Measurements from ENCODE around the gene RNF222.
A peak's percentile ranks its signal among the peaks of the same experiment; 100 is the strongest.
"Not testable (repeated sequence)": the region's sequence is repeated elsewhere in the genome, so short reads cannot be mapped to it uniquely, and the experiment has no call there.

The RNF222 gene

GRCh38 chr17:8382880-8383142, 14.8 kb downstream of the RNF222 start:
- DNase-seq (ENCODE audit: low spot score in 2 of 2), result no peak
- in situ Hi-C loops (cut with MboI; ENCODE audit: low sequenced_read_pairs), result loop anchor here (10.0 kb wide), 1 partner anchor 362 kb away; the partner anchor contains the start of gene CCDC42
- no peaks in the 10 kb centered on the region for H3K9me3 ChIP-seq
- H3K4me1 ChIP-seq, result peaks cover 22% of the 10 kb centered on the region
- H3K27me3 ChIP-seq (ENCODE audit: low read depth), result no peaks in the 10 kb centered on the region
- peaks cover 49% of the 10 kb centered on the region for H3K36me3 ChIP-seq (replicated peaks)
- H3K4me3 ChIP-seq, result peak overlapping the region; percentile 85

GRCh38 chr17:8382052-8382879, 15.4 kb downstream of the RNF222 start:
- Histone ChIP-seq H3K36me3 (replicated peaks) (peaks cover 54% of the 10 kb centered on the region), H3K9me3 (no peaks in the 10 kb centered on the region), H3K27me3 (ENCODE audit: low read depth) (no peaks in the 10 kb centered on the region), H3K4me1 (peaks cover 22% of the 10 kb centered on the region), H3K4me3 (peak overlapping the region; percentile 85)
- no peak for DNase-seq (ENCODE audit: low spot score in 2 of 2)
- in situ Hi-C loops (cut with MboI; ENCODE audit: low sequenced_read_pairs), result loop anchor here (10.0 kb wide), 1 partner anchor 363 kb away; the partner anchor contains the start of gene CCDC42

DNA sequence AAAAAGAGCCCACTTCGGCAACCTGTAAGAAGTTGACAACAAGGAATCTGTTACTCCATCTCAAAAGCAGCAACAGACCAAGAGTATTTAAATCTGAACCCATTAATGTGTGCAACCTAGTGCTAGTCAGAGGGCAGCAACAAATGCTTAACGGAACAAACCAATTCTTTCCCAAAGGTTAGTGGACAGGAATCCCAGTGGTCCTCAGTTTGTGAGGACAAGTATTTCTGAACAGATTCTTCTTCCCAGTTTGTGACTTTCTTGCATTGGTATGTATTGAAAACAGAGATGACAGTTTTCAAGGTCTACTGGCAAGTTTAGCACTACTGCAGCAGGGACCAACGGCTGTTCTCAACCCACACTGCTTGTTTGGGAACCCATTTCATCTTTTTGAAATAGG, 17.6 kb downstream of the RNF222 start:
- Histone ChIP-seq H3K36me3 (replicated peaks) (peaks cover 61% of the 10 kb centered on the region), H3K4me1 (peaks cover 27% of the 10 kb centered on the region), H3K9me3 (no peaks in the 10 kb centered on the region), H3K4me3 (peak overlapping the region; percentile 85; the same call in 1 of the 2 replicates), H3K27me3 (ENCODE audit: low read depth) (no peaks in the 10 kb centered on the region)
- in situ Hi-C loops (cut with MboI; ENCODE audit: low sequenced_read_pairs), result loop anchor here (10.0 kb wide), 1 partner anchor 365 kb away; the partner anchor contains the start of gene CCDC42
- DNase-seq (ENCODE audit: low spot score in 2 of 2), result no peak

GRCh38 chr17:8378117-8378516, 19.5 kb downstream of the RNF222 start:
- in situ Hi-C loops (cut with MboI; ENCODE audit: low sequenced_read_pairs); H3K4me3 ChIP-seq; H3K9me3 ChIP-seq; H3K27me3 ChIP-seq (ENCODE audit: low read depth); DNase-seq (ENCODE audit: low spot score in 2 of 2): not testable (repeated sequence)
- peaks cover 22% of the 10 kb centered on the region for H3K4me1 ChIP-seq
- peaks cover 63% of the 10 kb centered on the region for H3K36me3 ChIP-seq (replicated peaks)

DNA sequence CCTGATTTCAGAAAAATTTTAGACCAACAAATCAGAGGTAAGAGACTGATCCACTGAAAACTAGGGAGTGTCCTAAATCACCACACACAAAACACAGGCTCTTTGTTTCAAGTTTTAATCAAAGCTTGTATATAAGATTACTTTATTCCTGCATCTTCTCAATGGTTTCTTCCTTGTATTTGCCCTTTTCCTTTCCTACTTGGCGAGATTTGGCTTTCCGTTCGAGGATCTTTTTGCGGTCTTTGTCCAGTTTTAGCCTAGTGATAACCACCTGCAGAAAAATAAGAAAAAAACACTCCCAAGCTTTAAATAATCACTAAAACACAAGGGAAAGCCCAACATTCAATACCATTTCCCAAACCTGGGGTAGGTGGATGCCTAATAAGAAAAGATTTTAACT, 20.2 kb downstream of the RNF222 start:
- Histone ChIP-seq H3K4me1 (peaks cover 22% of the 10 kb centered on the region), H3K9me3 (no peaks in the 10 kb centered on the region), H3K27me3 (ENCODE audit: low read depth) (no peaks in the 10 kb centered on the region), H3K4me3 (no peak overlapping the region), H3K36me3 (replicated peaks) (peaks cover 60% of the 10 kb centered on the region)
- in situ Hi-C loops (cut with MboI; ENCODE audit: low sequenced_read_pairs), result no loop called here
- no peak for DNase-seq (ENCODE audit: low spot score in 2 of 2)

GRCh38 chr17:8376271-8377067, 21.2 kb downstream of the RNF222 start, which contains the start of gene KRABD2:
KRABD2 (minus strand) TSS chr17:8376704.
- no peaks in the 10 kb centered on the region for H3K9me3 ChIP-seq
- peak within 1 kb of the TSS; percentile 48 for H3K4me3 ChIP-seq
- in situ Hi-C loops (cut with MboI; ENCODE audit: low sequenced_read_pairs), result no loop called here
- H3K27me3 ChIP-seq (ENCODE audit: low read depth), result no peaks in the 10 kb centered on the region
- peak; percentile 89 to 98 for DNase-seq (ENCODE audit: low spot score in 2 of 2)
- peaks cover 51% of the 10 kb centered on the region for H3K36me3 ChIP-seq (replicated peaks)
- H3K4me1 ChIP-seq, result peaks cover 17% of the 10 kb centered on the region

- peak overlapping the region; percentile 48 for H3K4me3 ChIP-seq
- H3K36me3 ChIP-seq (replicated peaks), result peaks cover 44% of the 10 kb centered on the region
- DNase-seq (ENCODE audit: low spot score in 2 of 2), result peak in 1 of 2 experiments; percentile 39
- in situ Hi-C loops (cut with MboI; ENCODE audit: low sequenced_read_pairs), result no loop called here
- no peaks in the 10 kb centered on the region for H3K27me3 ChIP-seq (ENCODE audit: low read depth)
- H3K9me3 ChIP-seq, result no peaks in the 10 kb centered on the region
- peaks cover 10% of the 10 kb centered on the region for H3K4me1 ChIP-seq
Observed at GRCh38 chr17:8375738-8376259, 21.8 kb downstream of the RNF222 start.

GRCh38 chr17:8373856-8374255, 23.8 kb downstream of the RNF222 start:
- DNase-seq (ENCODE audit: low spot score in 2 of 2); H3K9me3 ChIP-seq; in situ Hi-C loops (cut with MboI; ENCODE audit: low sequenced_read_pairs); H3K4me1 ChIP-seq; H3K4me3 ChIP-seq; H3K27me3 ChIP-seq (ENCODE audit: low read depth): not testable (repeated sequence)
- peaks cover 41% of the 10 kb centered on the region for H3K36me3 ChIP-seq (replicated peaks)

GRCh38 chr17:8372422-8372821, 25.2 kb downstream of the RNF222 start:
- Histone ChIP-seq H3K27me3 (ENCODE audit: low read depth) (no peaks in the 10 kb centered on the region), H3K36me3 (replicated peaks) (peaks cover 29% of the 10 kb centered on the region), H3K4me3 (no peak overlapping the region), H3K4me1 (peaks cover 5% of the 10 kb centered on the region; the same call in 1 of the 2 replicates), H3K9me3 (no peaks in the 10 kb centered on the region)
- DNase-seq (ENCODE audit: low spot score in 2 of 2), result no peak
- in situ Hi-C loops (cut with MboI; ENCODE audit: low sequenced_read_pairs), result no loop called here

GRCh38 chr17:8371786-8372185, 25.8 kb downstream of the RNF222 start:
- no peak for DNase-seq (ENCODE audit: low spot score in 2 of 2)
- H3K9me3 ChIP-seq, result no peaks in the 10 kb centered on the region
- no peaks in the 10 kb centered on the region for H3K27me3 ChIP-seq (ENCODE audit: low read depth)
- peaks cover 23% of the 10 kb centered on the region for H3K36me3 ChIP-seq (replicated peaks)
- H3K4me1 ChIP-seq, result peaks cover 1% of the 10 kb centered on the region; the same call in 1 of the 2 replicates
- in situ Hi-C loops (cut with MboI; ENCODE audit: low sequenced_read_pairs), result no loop called here
- no peak overlapping the region for H3K4me3 ChIP-seq

DNA sequence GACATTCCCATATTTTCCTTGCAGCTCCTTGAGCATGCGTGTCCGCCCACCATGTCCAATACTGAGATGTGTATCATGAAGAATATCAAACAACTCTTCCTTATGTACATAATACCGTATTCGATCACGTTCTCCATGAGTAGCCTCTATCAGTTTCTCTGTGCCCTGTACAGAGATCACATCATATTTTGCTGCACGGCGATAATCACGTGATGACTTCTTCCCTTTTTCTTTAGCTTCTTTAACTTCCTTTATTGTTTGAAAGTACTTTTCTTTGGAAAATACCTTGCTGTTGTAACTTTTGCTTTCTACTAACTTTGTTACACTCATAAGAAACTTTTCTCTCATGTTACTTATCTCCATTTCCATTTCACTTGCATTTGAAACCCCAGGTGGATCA, 27.7 kb downstream of the RNF222 start:
- no peaks in the 10 kb centered on the region for H3K4me1 ChIP-seq
- H3K36me3 ChIP-seq (replicated peaks), result peaks cover 19% of the 10 kb centered on the region
- in situ Hi-C loops (cut with MboI; ENCODE audit: low sequenced_read_pairs), result no loop called here
- no peaks in the 10 kb centered on the region for H3K9me3 ChIP-seq
- no peaks in the 10 kb centered on the region for H3K27me3 ChIP-seq (ENCODE audit: low read depth)
- no peak for DNase-seq (ENCODE audit: low spot score in 2 of 2)
- no peak overlapping the region for H3K4me3 ChIP-seq

- no peaks in the 10 kb centered on the region for H3K9me3 ChIP-seq
- H3K4me3 ChIP-seq, result no peak overlapping the region
- H3K27me3 ChIP-seq (ENCODE audit: low read depth), result no peaks in the 10 kb centered on the region
- in situ Hi-C loops (cut with MboI; ENCODE audit: low sequenced_read_pairs), result no loop called here
- DNase-seq (ENCODE audit: low spot score in 2 of 2), result no peak
- H3K4me1 ChIP-seq, result no peaks in the 10 kb centered on the region
- peaks cover 19% of the 10 kb centered on the region for H3K36me3 ChIP-seq (replicated peaks)
Observed at GRCh38 chr17:8368193-8368592, 29.4 kb downstream of the RNF222 start.

DNA sequence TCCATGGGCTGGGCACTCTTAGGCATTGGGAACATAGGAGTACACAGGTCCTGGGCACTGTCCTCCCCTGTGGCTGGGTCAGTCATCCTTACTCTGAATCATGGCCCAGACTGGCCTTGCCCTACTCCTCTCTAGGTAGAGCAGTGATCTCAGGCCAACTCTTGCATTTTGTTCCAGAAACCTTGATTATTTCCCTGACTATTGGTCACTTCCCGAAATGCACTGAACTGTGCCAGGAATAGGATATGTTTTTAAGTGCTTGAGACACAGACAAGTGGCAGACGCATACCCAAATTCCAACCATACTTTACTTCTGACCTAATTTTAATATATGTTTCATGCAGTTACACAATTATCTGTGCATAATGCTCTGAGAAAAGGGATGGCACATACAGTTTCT, 31.4 kb downstream of the RNF222 start:
- Histone ChIP-seq H3K4me1 (no peaks in the 10 kb centered on the region), H3K4me3 (no peak overlapping the region)
- no peak for DNase-seq (ENCODE audit: low spot score in 2 of 2)

DNA sequence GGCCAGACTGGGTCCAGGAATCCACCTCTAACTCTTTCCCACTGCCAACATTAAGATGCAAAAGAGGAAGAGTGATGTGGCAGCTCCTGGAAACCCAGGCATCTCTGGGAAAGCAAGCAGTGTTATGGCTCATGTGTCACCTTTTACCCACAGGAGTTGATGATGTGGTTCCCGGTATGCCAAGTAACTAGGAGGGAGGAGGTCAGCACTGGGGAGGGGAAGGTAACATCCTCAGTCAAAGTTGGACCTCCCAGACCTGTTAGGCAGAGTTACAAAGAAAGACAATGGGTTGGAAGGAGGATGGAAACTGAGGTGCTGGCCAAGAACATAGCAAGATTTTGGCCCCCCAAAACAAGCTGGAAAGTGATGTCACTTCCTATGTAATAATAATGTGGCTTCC, 32.5 kb downstream of the RNF222 start:
- DNase-seq (ENCODE audit: low spot score in 2 of 2), result no peak
- Histone ChIP-seq H3K4me3 (no peak overlapping the region), H3K27me3 (ENCODE audit: low read depth) (no peaks in the 10 kb centered on the region), H3K4me1 (peaks cover 10% of the 10 kb centered on the region), H3K9me3 (no peaks in the 10 kb centered on the region), H3K36me3 (replicated peaks) (peaks cover 15% of the 10 kb centered on the region)
- in situ Hi-C loops (cut with MboI; ENCODE audit: low sequenced_read_pairs), result no loop called here

More for the DNA sequence above, 31.4 kb downstream of the RNF222 start:
- no peaks in the 10 kb centered on the region for H3K9me3 ChIP-seq
- H3K27me3 ChIP-seq (ENCODE audit: low read depth), result no peaks in the 10 kb centered on the region
- peaks cover 19% of the 10 kb centered on the region for H3K36me3 ChIP-seq (replicated peaks)
- in situ Hi-C loops (cut with MboI; ENCODE audit: low sequenced_read_pairs), result no loop called here
